GM12872 (cell line): ENCODE data around the gene ETNK1.
A peak's percentile ranks its signal among the peaks of the same experiment; 100 is the strongest.

Experiments
- TF ChIP-seq, protein P1 (sequence below): IDR thresholded peaks from 3 replicates; pipeline ENCODE4 v1.5.1; 2011; ENCODE audit warnings: low read depth, mild to moderate bottlenecking, low read length, moderate library complexity; ENCODE audit not compliant: insufficient read depth

ETNK1 gene

DNA sequence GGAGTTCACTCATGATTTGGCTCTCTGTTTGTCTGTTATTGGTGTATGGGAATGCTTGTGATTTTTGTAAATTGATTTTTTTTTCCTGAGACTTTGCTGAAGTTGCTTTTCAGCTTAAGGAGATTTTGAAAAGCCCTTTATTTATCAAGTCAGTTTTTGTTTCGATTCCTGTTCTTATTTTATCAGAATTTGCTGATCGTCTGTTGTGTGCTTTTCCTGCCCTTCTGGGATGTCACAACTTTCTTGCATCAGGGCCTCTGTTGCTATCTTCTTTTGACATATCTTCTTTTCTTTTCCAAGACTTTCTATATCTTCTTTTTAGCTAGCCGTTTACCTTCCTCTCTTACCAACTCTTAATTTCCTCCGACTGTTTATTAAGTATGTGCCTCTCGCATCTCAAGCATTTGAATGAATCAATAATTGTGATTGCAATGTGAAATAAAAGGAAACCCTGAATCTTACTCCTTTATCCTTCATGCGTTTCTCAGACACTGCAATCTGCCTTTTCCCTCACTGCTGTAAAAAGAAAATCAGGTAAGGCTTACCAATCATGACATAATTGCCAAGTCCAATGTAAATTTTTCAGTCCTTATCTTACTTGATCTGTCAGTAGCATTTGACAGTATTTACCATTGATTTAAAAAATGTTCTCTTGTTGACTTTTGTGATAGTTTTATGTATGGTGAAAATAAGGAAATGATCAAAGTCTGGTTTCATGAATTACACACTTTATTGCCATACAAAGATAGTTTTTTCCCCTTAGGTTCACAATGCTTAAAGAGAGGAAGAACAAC is 53.0 kb downstream of the ETNK1 start:
- TF ChIP-seq, protein P1, sequence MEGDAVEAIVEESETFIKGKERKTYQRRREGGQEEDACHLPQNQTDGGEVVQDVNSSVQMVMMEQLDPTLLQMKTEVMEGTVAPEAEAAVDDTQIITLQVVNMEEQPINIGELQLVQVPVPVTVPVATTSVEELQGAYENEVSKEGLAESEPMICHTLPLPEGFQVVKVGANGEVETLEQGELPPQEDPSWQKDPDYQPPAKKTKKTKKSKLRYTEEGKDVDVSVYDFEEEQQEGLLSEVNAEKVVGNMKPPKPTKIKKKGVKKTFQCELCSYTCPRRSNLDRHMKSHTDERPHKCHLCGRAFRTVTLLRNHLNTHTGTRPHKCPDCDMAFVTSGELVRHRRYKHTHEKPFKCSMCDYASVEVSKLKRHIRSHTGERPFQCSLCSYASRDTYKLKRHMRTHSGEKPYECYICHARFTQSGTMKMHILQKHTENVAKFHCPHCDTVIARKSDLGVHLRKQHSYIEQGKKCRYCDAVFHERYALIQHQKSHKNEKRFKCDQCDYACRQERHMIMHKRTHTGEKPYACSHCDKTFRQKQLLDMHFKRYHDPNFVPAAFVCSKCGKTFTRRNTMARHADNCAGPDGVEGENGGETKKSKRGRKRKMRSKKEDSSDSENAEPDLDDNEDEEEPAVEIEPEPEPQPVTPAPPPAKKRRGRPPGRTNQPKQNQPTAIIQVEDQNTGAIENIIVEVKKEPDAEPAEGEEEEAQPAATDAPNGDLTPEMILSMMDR: no peak

DNA sequence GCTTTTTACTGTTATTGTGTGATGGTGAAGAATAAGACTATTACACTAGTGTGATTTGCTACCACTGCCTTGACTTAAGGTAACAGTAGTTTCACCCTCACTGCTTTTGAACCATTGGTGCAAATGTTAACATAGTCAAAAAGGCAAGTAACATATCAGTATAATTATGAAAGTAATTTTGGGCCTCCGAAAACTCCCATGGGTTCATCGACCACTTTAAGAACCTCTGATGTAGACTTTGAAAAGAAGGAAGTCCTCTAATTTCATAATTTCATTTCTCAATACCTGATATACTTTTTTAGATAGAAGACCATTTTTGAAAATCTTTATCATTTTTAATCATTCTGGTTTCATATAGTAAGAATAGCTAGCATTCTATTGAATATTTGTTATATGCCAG is 57.7 kb downstream of the ETNK1 start:
- TF ChIP-seq, protein P1: no peak

DNA sequence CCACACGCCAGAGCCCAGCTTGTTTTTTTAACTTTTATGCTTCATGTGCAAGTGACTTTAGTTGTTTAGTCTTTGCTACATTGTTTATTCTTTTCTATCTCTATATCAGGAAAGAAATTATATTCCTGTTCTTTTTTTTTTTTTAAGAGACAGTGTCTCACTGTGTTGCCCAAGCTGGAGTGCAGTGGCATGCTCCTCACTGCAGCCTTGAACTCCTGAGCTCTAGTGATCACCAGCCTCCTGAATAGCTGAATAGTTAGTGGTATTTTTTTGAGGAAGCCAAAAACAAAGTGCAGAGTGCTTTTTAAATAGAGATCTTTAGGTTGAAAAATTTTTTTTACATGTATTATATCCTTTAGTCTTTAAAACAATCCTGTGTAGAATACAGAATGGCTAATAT is 58.2 kb downstream of the ETNK1 start:
- TF ChIP-seq, protein P1: no peak

DNA sequence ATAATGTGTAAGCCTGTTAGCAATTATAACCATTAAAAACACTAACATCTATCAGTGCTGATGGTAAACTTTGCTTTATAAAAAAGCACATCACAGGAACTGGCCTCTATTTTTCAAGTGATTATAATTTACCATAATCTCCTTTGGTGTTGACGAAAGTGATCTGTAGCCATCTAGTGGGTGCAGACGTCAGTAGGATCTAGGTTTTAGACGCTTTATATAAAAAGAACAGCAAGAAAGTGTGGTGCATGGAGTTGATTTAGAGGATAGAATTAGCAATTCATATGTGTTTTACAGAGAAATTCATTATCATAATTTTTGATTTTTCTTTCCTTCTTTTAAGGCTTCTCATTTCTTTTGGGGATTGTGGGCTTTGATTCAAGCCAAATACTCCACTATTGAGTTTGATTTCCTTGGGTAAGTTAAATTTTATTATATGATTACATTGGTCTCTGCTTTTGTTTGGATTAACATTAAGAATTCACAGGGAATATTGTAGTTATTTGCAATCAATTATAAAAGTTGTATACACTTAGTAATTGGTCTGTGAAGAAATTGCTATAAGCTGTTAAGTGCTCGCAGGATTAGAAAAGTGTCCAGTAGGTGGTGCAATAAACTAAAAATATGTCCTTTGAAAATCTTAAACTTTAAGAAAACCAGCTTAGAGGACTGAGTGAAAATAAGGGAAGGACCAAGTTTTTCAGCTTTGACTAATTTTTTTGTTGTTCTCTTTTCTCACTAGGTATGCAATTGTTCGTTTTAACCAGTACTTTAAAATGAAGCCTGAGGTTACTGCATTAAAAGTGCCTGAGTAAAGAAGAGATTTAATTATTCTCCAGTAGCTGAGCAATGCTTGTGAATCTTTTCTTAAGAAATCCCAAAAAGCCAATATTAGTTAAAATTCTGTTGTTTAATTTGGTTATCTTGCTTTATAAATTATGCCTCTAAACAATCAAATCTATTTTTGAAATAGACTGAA is 59.5 kb downstream of the ETNK1 start:
- TF ChIP-seq, protein P1: peak; percentile 60

DNA sequence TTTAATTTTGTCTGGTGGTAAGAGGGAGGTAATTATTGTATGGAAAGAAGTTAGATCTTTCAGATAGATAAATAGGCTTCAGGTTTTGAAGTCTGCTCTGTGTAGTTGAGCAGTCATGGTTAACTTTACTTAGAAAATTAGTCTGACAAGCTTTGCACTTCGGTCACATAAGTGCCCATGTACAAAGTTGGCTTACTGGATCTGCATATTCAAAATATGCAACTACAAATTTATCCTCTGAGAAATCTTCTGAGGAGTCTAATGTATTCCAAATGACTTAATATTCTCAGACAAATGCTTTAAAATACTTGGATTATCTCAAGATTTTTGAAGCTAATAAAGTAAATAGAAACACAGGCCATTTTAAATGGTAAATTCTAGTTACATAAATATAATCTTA is 61.2 kb downstream of the ETNK1 start:
- TF ChIP-seq, protein P1: no peak

DNA sequence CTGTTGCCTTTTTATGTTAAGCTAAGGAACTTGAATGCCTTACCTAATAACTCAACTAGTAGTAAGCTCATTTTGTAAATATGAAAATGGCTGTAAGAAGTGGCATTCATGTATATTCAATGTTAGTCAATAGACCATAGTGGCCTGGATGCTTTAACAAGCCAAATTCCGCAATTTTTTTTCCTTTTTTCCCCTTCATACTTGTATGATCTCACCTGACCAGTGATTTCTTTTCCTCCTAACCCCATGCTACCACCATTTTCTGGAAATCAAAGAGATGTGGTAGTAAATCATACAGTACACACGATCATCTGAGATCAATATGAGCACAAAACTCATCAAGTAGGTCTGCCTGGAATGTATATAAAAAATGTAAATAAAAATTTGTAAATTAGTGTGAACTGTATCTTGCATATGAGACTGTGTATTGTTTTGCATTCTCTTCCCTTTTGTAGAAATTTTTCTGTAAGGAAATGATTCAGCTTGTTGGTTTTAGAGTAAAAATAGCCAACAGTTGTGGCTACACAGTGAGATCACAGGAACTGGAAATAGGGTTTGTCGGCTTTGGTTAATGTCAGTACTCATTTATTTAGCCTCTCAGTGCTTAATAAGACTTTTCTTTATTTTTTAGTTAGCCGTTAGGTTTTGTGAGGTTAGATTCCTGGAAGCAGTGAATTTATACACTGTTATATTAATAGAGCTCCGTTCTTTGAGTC is 62.5 kb downstream of the ETNK1 start:
- TF ChIP-seq, protein P1: no peak

DNA sequence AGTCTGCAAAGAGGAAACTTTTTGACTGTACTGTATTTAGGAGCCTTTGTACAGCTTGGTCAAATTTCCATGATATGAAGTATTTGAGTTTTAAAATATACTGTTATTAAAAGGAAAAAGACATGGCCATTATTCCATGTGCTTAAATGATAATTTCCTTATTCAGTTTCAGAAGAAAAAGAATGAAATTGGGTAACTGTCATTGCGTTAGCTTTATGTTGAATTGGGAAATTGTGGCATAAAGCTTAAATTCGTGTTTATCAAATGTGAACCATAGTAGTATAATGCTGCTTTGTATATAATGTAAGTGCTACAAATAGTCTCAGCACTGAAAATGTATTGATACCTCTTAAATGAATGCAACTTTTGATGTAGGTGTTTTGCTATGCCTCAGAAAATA is 64.9 kb downstream of the ETNK1 start:
- TF ChIP-seq, protein P1: no peak
